Measurements from ENCODE around the gene GTF2H4.

The GTF2H4 gene

GRCh38 chr6:30889496-30889885 is 18.5 kb upstream of the GTF2H4 start:
- TF ChIP-seq CTCF (IDR thresholded peaks at IDR 0.05; ENCODE audit: insufficient read depth, missing control alignments), result no peak
- DNase-seq (ENCODE audit: insufficient read length, low spot score) (no peak), FAIRE-seq (no peak)

GRCh38 chr6:30889921-30890645 is 17.9 kb upstream of the GTF2H4 start:
- FAIRE-seq, result no peak
- DNase-seq (ENCODE audit: insufficient read length, low spot score), result no peak
- no peak for TF ChIP-seq CTCF (IDR thresholded peaks at IDR 0.05; ENCODE audit: insufficient read depth, missing control alignments)

- DNase-seq (ENCODE audit: insufficient read length, low spot score) (no peak), FAIRE-seq (no peak)
- no peak for TF ChIP-seq CTCF (IDR thresholded peaks at IDR 0.05; ENCODE audit: insufficient read depth, missing control alignments)
These were observed 17.2 kb upstream of the GTF2H4 start for GRCh38 chr6:30890646-30891449.

- FAIRE-seq (no peak), DNase-seq (ENCODE audit: insufficient read length, low spot score) (no peak)
- no peak for TF ChIP-seq CTCF (IDR thresholded peaks at IDR 0.05; ENCODE audit: insufficient read depth, missing control alignments)
These were observed 16.6 kb upstream of the GTF2H4 start for GRCh38 chr6:30891450-30891723.

GRCh38 chr6:30891816-30892538 is 16.0 kb upstream of the GTF2H4 start:
- no peak for TF ChIP-seq CTCF (IDR thresholded peaks at IDR 0.05; ENCODE audit: insufficient read depth, missing control alignments)
- DNase-seq (ENCODE audit: insufficient read length, low spot score) (no peak), FAIRE-seq (no peak)

- no peak for FAIRE-seq
- no peak for DNase-seq (ENCODE audit: insufficient read length, low spot score)
These were observed 14.9 kb upstream of the GTF2H4 start for GRCh38 chr6:30893001-30893591.

More at GRCh38 chr6:30893001-30893591, 14.9 kb upstream of the GTF2H4 start:
- no peak for TF ChIP-seq CTCF (IDR thresholded peaks at IDR 0.05; ENCODE audit: insufficient read depth, missing control alignments)

Measured in D721Med (cell line).